WTC11 (cell line): ENCODE results near the gene SOSTDC1. TPM values are rescaled to one million over a fixed set of nuclear protein-coding genes. Genes with fewer than 3 reads are reported as not detected.

Experiments
- ATAC-seq: fragments of 200-7000 bp; cut with Tn5 transposase; 2 replicates; pipeline ENCODE4 v1.10.0; 2021; ENCODE audit warnings: mild to moderate bottlenecking, moderate library complexity
- CTCF ChIA-PET: fragments of 300-600 bp; sonication (Branson Sonifier 250); formaldehyde crosslinking; loops from one replicate; lab custom pipeline; 2021; ENCODE audit warnings: antibody characterized with exemption; lab: Charles Lee
- POLR2A ChIA-PET: fragments of 350-600 bp; sonication (Branson Sonifier 250); formaldehyde crosslinking; loops from one replicate; lab custom pipeline; 2021; ENCODE audit warnings: antibody characterized with exemption; lab: Charles Lee
- DNase-seq: peaks from one replicate; pipeline ENCODE4 v3.0.0; 2021; ENCODE audit warnings: low spot score
- H3K27ac Mint-ChIP-seq: 2 replicates; pipeline ENCODE4 v1.8.0; 2021; ENCODE audit warnings: mixed read lengths
- H3K27me3 Mint-ChIP-seq: 2 replicates; pipeline ENCODE4 v1.8.0; 2021; ENCODE audit warnings: low read depth, mild to moderate bottlenecking, moderate library complexity, mixed read lengths
- H3K36me3 Mint-ChIP-seq: 2 replicates; pipeline ENCODE4 v1.8.0; 2021; ENCODE audit warnings: mixed read lengths
- H3K4me1 Mint-ChIP-seq: 2 replicates; pipeline ENCODE4 v1.8.0; 2022; ENCODE audit warnings: mixed read lengths
- H3K4me3 Mint-ChIP-seq: 2 replicates; pipeline ENCODE4 v1.8.0; 2021; ENCODE audit warnings: mild to moderate bottlenecking, moderate library complexity, mixed read lengths
- H3K9me3 Mint-ChIP-seq: 2 replicates; pipeline ENCODE4 v1.8.0; 2021; ENCODE audit warnings: mixed read lengths
- ATF1 ChIP-seq: sonication (generic); formaldehyde crosslinking; IDR thresholded peaks from 2 replicates; pipeline ENCODE4 v1.8.1; 2023; ENCODE audit warnings: mild to moderate bottlenecking, moderate library complexity, missing genetic modification reagents
- E2F5 ChIP-seq: sonication (generic); formaldehyde crosslinking; IDR thresholded peaks from 2 replicates; pipeline ENCODE4 v1.8.1; 2022; ENCODE audit warnings: mild to moderate bottlenecking, moderate library complexity, missing genetic modification reagents
- ELF4 ChIP-seq: sonication (generic); formaldehyde crosslinking; IDR thresholded peaks from 2 replicates; pipeline ENCODE4 v1.8.1; 2022; ENCODE audit warnings: low read depth, mild to moderate bottlenecking, moderate library complexity, missing genetic modification reagents
- ERG ChIP-seq: fragments of 250-450 bp; sonication (Bioruptor Pico); IDR thresholded peaks from 2 replicates; pipeline ENCODE4 v1.8.0; 2021; ENCODE audit warnings: mild to moderate bottlenecking
- FOXJ3 ChIP-seq: sonication (generic); formaldehyde crosslinking; IDR thresholded peaks from 2 replicates; pipeline ENCODE4 v1.9.0; 2021; ENCODE audit warnings: missing genetic modification reagents, mild to moderate bottlenecking, borderline replicate concordance
- FOXK1 ChIP-seq: sonication (generic); formaldehyde crosslinking; IDR thresholded peaks from 2 replicates; pipeline ENCODE4 v1.8.0; 2022; ENCODE audit warnings: mild to moderate bottlenecking, moderate library complexity, missing genetic modification reagents
- FOXP4 ChIP-seq: sonication (generic); formaldehyde crosslinking; IDR thresholded peaks from 2 replicates; pipeline ENCODE4 v1.8.0; 2022; ENCODE audit warnings: mild to moderate bottlenecking, missing genetic modification reagents
- GTF2I ChIP-seq: fragments of 250-450 bp; sonication (Bioruptor Pico); conservative IDR thresholded peaks from 2 replicates; pipeline ENCODE4 v1.4.0; 2021; ENCODE audit warnings: mild to moderate bottlenecking
- IRF2 ChIP-seq: sonication (generic); formaldehyde crosslinking; IDR thresholded peaks from 2 replicates; pipeline ENCODE4 v1.8.0; 2022; ENCODE audit warnings: low read depth, missing genetic modification reagents, borderline replicate concordance
- JUN ChIP-seq: sonication (generic); formaldehyde crosslinking; IDR thresholded peaks from 2 replicates; pipeline ENCODE4 v1.8.0; 2023; ENCODE audit warnings: mild to moderate bottlenecking, missing genetic modification reagents
- MAX ChIP-seq: sonication (generic); formaldehyde crosslinking; IDR thresholded peaks from 2 replicates; pipeline ENCODE4 v1.8.0; 2022; ENCODE audit warnings: mild to moderate bottlenecking, missing genetic modification reagents
- PRDM15 ChIP-seq: sonication (generic); formaldehyde crosslinking; IDR thresholded peaks from 2 replicates; pipeline ENCODE4 v1.8.0; 2022; ENCODE audit warnings: missing genetic modification reagents
- RELA ChIP-seq: sonication (generic); formaldehyde crosslinking; IDR thresholded peaks from 2 replicates; pipeline ENCODE4 v1.8.1; 2022; ENCODE audit warnings: missing genetic modification reagents, mild to moderate bottlenecking, borderline replicate concordance
- SMAD3 ChIP-seq: sonication (generic); formaldehyde crosslinking; IDR thresholded peaks from 2 replicates; pipeline ENCODE4 v1.8.0; 2022; ENCODE audit warnings: missing genetic modification reagents, mild to moderate bottlenecking, borderline replicate concordance
- ZBTB21 ChIP-seq: sonication (generic); formaldehyde crosslinking; IDR thresholded peaks from 2 replicates; pipeline ENCODE4 v1.8.1; 2023; ENCODE audit warnings: mild to moderate bottlenecking, missing genetic modification reagents, borderline replicate concordance
- ZNF138 ChIP-seq: sonication (generic); formaldehyde crosslinking; conservative IDR thresholded peaks from 2 replicates; pipeline ENCODE4 v1.8.1; 2022; ENCODE audit warnings: mild to moderate bottlenecking, moderate library complexity, missing genetic modification reagents
- ZNF219 ChIP-seq: sonication (generic); formaldehyde crosslinking; IDR thresholded peaks from 2 replicates; pipeline ENCODE4 v1.8.0; 2023; ENCODE audit warnings: missing genetic modification reagents, mild to moderate bottlenecking, borderline replicate concordance
- ZNF317 ChIP-seq: sonication (generic); formaldehyde crosslinking; IDR thresholded peaks from 2 replicates; pipeline ENCODE4 v1.8.1; 2023; ENCODE audit warnings: low read depth, mild to moderate bottlenecking, moderate library complexity, missing genetic modification reagents, borderline replicate concordance
- total RNA-seq: library from RNA; stranded (reverse); gene quantifications from 3 replicates; pipeline ENCODE4 v1.2.3, GENCODE V29; 2021

The SOSTDC1 gene
- total RNA-seq, 1 experiment from 2014 or later = 0.15 TPM

GRCh38 chr7:16432425-16432731, 33.2 kb downstream of the SOSTDC1 start (continued):
- TF ChIP-seq GTF2I (CRISPR knock-in tag) (no peak), RELA (CRISPR knock-in tag) (no peak)

- Mint-ChIP-seq H3K4me3 (no peak overlapping the region), H3K9me3 (no peaks in the 10 kb centered on the region), H3K4me1 (no peaks in the 10 kb centered on the region), H3K27ac (no peak overlapping the region), H3K27me3 (no peaks in the 10 kb centered on the region), H3K36me3 (no peaks in the 10 kb centered on the region)
- no peak for TF ChIP-seq PRDM15 (CRISPR knock-in tag)
- TF ChIP-seq JUN (CRISPR knock-in tag) = no peak
- no peak for TF ChIP-seq SMAD3 (CRISPR knock-in tag)
- no peak for TF ChIP-seq FOXP4 (CRISPR knock-in tag)
- TF ChIP-seq FOXJ3 = no peak
- TF ChIP-seq IRF2 (CRISPR knock-in tag) = no peak
- no peak for TF ChIP-seq ZNF138 (CRISPR knock-in tag)
- TF ChIP-seq ZNF219 (CRISPR knock-in tag) = no peak
- TF ChIP-seq ZBTB21 (CRISPR knock-in tag) = no peak
- TF ChIP-seq ERG (CRISPR knock-in tag) = no peak
- TF ChIP-seq MAX (CRISPR knock-in tag) = no peak
- no peak for TF ChIP-seq ZNF317 (CRISPR knock-in tag)
- TF ChIP-seq ELF4 (CRISPR knock-in tag) = no peak
- TF ChIP-seq ATF1 (CRISPR knock-in tag) = no peak
- TF ChIP-seq E2F5 (CRISPR knock-in tag) = no peak
- TF ChIP-seq FOXK1 (CRISPR knock-in tag) = no peak
- DNase-seq (no peak), ATAC-seq (peak; percentile 92)
- ChIA-PET POLR2A (interaction anchor here (0.9 kb wide), 1 partner anchor 131 kb away, joined by 3 read pairs; no protein-coding TSS in a partner anchor), CTCF (interaction anchor here (0.8 to 7.6 kb wide), 2 partner anchors 11 to 133 kb away, joined by 5 to 57 read pairs; partner anchors contain the start of gene CRPPA)
Measured at GRCh38 chr7:16431646-16432424, 33.7 kb downstream of the SOSTDC1 start.
